Thyroid gland (tissue), 4 donors: ENCODE data around the gene MGLL.

Experiments used
- POLR2A ChIP-seq, 2 donors: fragments of 450-650 bp; IDR thresholded peaks; one replicate each; pipeline ENCODE4 v1.6.1; 2017; ENCODE audit warnings: antibody characterized with exemption in 2 of 2, mild to moderate bottlenecking in 2 of 2, moderate library complexity in 1 of 2
- TF ChIP-seq, protein P1 (sequence below), 6 experiments: fragments of 200-600 bp in 3 of 6; fragments of 450-650 bp in 3 of 6; sonication (generic) in 3 of 6; IDR thresholded peaks; one replicate each; pipeline ENCODE4 v1.5.1; 2016 to 2019; ENCODE audit warnings: antibody characterized with exemption in 6 of 6, mild to moderate bottlenecking in 2 of 6, inconsistent platforms in 1 of 6, moderate library complexity in 1 of 6

- TF ChIP-seq, protein P1, sequence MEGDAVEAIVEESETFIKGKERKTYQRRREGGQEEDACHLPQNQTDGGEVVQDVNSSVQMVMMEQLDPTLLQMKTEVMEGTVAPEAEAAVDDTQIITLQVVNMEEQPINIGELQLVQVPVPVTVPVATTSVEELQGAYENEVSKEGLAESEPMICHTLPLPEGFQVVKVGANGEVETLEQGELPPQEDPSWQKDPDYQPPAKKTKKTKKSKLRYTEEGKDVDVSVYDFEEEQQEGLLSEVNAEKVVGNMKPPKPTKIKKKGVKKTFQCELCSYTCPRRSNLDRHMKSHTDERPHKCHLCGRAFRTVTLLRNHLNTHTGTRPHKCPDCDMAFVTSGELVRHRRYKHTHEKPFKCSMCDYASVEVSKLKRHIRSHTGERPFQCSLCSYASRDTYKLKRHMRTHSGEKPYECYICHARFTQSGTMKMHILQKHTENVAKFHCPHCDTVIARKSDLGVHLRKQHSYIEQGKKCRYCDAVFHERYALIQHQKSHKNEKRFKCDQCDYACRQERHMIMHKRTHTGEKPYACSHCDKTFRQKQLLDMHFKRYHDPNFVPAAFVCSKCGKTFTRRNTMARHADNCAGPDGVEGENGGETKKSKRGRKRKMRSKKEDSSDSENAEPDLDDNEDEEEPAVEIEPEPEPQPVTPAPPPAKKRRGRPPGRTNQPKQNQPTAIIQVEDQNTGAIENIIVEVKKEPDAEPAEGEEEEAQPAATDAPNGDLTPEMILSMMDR (IDR thresholded peaks at IDR 0.05): no peak
- TF ChIP-seq POLR2A (IDR thresholded peaks at IDR 0.05): no peak
These were observed 46.8 kb downstream of the MGLL start for GRCh38 chr3:127775398-127776109.
